ENCODE measurements around the gene IFI16.

- TF ChIP-seq CTCF (conservative IDR thresholded peaks at IDR 0.05; ENCODE audit: low read depth, low read length) (no peak), EZH2 (IDR thresholded peaks at IDR 0.05; ENCODE audit: low read length, unreplicated experiment) (no peak)
These were observed 45.5 kb downstream of the IFI16 start for GRCh38 chr1:159055181-159055641.
